HEK293 (cell line): ENCODE results near the gene HSD17B3.

Source experiments
- CTCF ChIP-seq: fragments of 450-650 bp; formaldehyde crosslinking; IDR thresholded peaks from 2 replicates; pipeline ENCODE4 v1.5.1; 2016; ENCODE audit warnings: missing biosample characterization, missing genetic modification characterization
- REST ChIP-seq: fragments of 450-650 bp; formaldehyde crosslinking; IDR thresholded peaks from 2 replicates; pipeline ENCODE4 v1.5.1; 2016; ENCODE audit warnings: missing biosample characterization, missing genetic modification characterization
- ZBTB26 ChIP-seq: fragments of 450-650 bp; formaldehyde crosslinking; optimal IDR thresholded peaks from 2 replicates; pipeline ENCODE3; 2016; ENCODE audit warnings: missing biosample characterization, mild to moderate bottlenecking, missing genetic modification characterization
- ZBTB48 ChIP-seq: fragments of 450-650 bp; formaldehyde crosslinking; IDR thresholded peaks from 2 replicates; pipeline ENCODE4 v1.5.1; 2016; ENCODE audit warnings: missing biosample characterization, missing genetic modification characterization
- ZNF114 ChIP-seq: fragments of 450-650 bp; formaldehyde crosslinking; IDR thresholded peaks from 2 replicates; pipeline ENCODE4 v1.5.0; 2017; ENCODE audit warnings: missing biosample characterization, missing genetic modification characterization
- ZNF324 ChIP-seq: fragments of 450-650 bp; formaldehyde crosslinking; IDR thresholded peaks from 2 replicates; pipeline ENCODE4 v1.5.1; 2016; ENCODE audit warnings: missing biosample characterization, missing genetic modification characterization
- ZNF416 ChIP-seq: fragments of 450-650 bp; formaldehyde crosslinking; IDR thresholded peaks from 2 replicates; pipeline ENCODE4 v1.5.1; 2016; ENCODE audit warnings: missing biosample characterization, missing genetic modification characterization
- ZNF530 ChIP-seq: fragments of 450-650 bp; formaldehyde crosslinking; IDR thresholded peaks from 2 replicates; pipeline ENCODE4 v1.5.1; 2016; ENCODE audit warnings: low read depth, missing biosample characterization, missing genetic modification characterization
- ZNF639 ChIP-seq: fragments of 450-650 bp; formaldehyde crosslinking; IDR thresholded peaks from 2 replicates; pipeline ENCODE4 v1.5.1; 2016; ENCODE audit warnings: missing biosample characterization, missing genetic modification characterization
- ZNF747 ChIP-seq: fragments of 450-650 bp; formaldehyde crosslinking; IDR thresholded peaks from 2 replicates; pipeline ENCODE4 v1.5.1; 2016; ENCODE audit warnings: missing biosample characterization, missing genetic modification characterization

- no peak for TF ChIP-seq ZNF530 (tag by site-specific recombination)
- no peak for TF ChIP-seq ZNF416
- TF ChIP-seq ZNF639 (tag by site-specific recombination) = no peak
- no peak for TF ChIP-seq ZNF114 (tag by site-specific recombination)
- TF ChIP-seq ZNF747 = no peak
- TF ChIP-seq ZNF324 (tag by site-specific recombination) = no peak
- TF ChIP-seq ZBTB26 = no peak
- TF ChIP-seq CTCF = no peak
- TF ChIP-seq ZBTB48 (tag by site-specific recombination) = no peak
- TF ChIP-seq REST = no peak
These were observed 32.0 kb upstream of the HSD17B3 start for GRCh38 chr9:96333958-96334357.
